Small intestine (tissue), 7 donors: Measurements from ENCODE around the gene PRSS1. TPM values are rescaled to one million over a fixed set of nuclear protein-coding genes. Genes with fewer than 3 reads are reported as not detected.
A peak's percentile ranks its signal among the peaks of the same experiment; 100 is the strongest.

Experiments used
- DNase-seq, 2 donors: peaks; one replicate each; pipeline versions ENCODE4 v3.0.0 to v3.0.0-alpha.2; 2013
- FAIRE-seq: peaks from 2 replicates; lab custom pipeline; 2012; peaks lifted over from hg19 to GRCh38; lab: Jason Lieb, UNC
- H3K27ac ChIP-seq, 3 donors: one replicate each; pipeline ENCODE4 v1.5.1; 2013; ENCODE audit warnings: low read length in 2 of 3, mild to moderate bottlenecking in 2 of 3, control low read depth in 1 of 3, inconsistent platforms in 1 of 3, low read depth in 1 of 3, moderate library complexity in 1 of 3
- H3K27me3 ChIP-seq, 3 donors: one replicate each; pipeline ENCODE4 v1.6.1; 2013; ENCODE audit warnings: low read length in 3 of 3, inconsistent platforms in 1 of 3; ENCODE audit not compliant: control insufficient read depth in 3 of 3, insufficient read depth in 3 of 3
- H3K36me3 ChIP-seq, 3 donors: one replicate each; pipeline ENCODE4 v1.6.1; 2013; ENCODE audit warnings: low read length in 3 of 3, inconsistent platforms in 1 of 3, low read depth in 1 of 3, mild to moderate bottlenecking in 1 of 3, moderate library complexity in 1 of 3; ENCODE audit not compliant: control insufficient read depth in 3 of 3, insufficient read depth in 2 of 3
- H3K4me1 ChIP-seq, 3 donors: one replicate each; pipeline ENCODE4 v1.6.1; 2013; ENCODE audit warnings: low read length in 2 of 3, inconsistent platforms in 1 of 3, low read depth in 1 of 3, mild to moderate bottlenecking in 1 of 3, moderate library complexity in 1 of 3; ENCODE audit not compliant: control insufficient read depth in 3 of 3, insufficient read depth in 2 of 3
- H3K4me3 ChIP-seq, 3 donors: one replicate each; pipeline ENCODE4 v1.5.1; 2013; ENCODE audit warnings: low read length in 3 of 3, control low read depth in 1 of 3, inconsistent platforms in 1 of 3, low read depth in 1 of 3, mild to moderate bottlenecking in 1 of 3, moderate library complexity in 1 of 3
- H3K9me3 ChIP-seq, 2 donors: one replicate each; pipeline ENCODE4 v1.6.1; 2013; ENCODE audit warnings: low read depth in 1 of 2, low read length in 1 of 2; ENCODE audit not compliant: control insufficient read depth in 2 of 2, insufficient read depth in 1 of 2
- WGBS, 3 donors: extraction: QIAGEN DNeasy Blood & Tissue Kit; methylation state at CpG; one replicate each; pipeline ENCODE4 v1.1.7; 2013; 5-methylcytosine and 5-hydroxymethylcytosine counted together
- polyA plus RNA-seq, 4 donors: library from polyadenylated mRNA; stranded (reverse) in 3 of 4; unstranded in 1 of 4; fragments of 200-250 nt in 3 of 4; fragments of 120-200 nt in 1 of 4; gene quantifications; one replicate each; pipeline versions ENCODE4 v1.2.1 to v1.2.3, GENCODE V29; 2013
- donor health status: healthy with polysubstance abuse.
- donor health status: control.
- donor health status: control.
- donor health status: Bipolar disorder and iron deficiency.
- donor health status: healthy.

The PRSS1 gene
- polyA plus RNA-seq, 4 donors, result 0.06 to 28.2 (median 15.0) TPM

DNA sequence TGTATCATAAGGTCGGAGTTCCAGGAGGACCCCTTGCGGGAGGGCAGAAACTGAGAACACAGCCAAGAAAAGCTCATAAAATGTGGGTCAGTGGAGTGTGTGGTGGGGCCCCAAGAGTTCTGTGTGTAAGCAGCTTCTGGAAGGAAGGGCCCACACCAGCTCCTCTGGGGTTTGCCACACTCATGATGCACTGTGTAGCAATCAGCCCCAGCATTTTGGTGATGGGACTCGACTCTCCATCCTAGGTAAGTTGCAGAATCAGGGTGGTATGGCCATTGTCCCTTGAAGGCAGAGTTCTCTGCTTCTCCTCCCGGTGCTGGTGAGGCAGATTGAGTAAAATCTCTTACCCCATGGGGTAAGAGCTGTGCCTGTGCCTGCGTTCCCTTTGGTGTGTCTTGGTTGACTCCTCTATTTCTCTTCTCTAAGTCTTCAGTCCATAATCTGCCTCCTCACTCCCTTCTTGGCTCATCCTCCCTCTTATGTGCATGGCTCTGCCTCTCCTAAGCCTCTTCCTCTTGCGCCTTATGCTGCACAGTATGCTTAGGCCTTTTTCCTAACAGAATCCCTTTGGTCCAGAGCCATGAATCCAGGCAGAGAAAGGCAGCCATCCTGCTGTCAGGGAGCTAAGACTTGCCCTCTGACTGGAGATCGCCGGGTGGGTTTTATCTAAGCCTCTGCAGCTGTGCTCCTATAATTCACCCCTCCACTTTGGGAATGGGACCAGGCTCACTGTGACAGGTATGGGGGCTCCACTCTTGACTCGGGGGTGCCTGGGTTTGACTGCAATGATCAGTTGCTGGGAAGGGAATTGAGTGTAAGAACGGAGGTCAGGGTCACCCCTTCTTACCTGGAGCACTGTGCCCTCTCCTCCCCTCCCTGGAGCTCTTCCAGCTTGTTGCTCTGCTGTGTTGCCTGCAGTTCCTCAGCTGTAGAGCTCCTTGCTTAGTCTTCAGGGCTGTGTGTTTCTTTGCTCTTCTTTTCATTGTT lies 39.3 kb downstream of the PRSS1 start:
- no peak for DNase-seq
- Histone ChIP-seq H3K9me3 (no peaks in the 10 kb centered on the region), H3K4me1 (no peaks in the 10 kb centered on the region), H3K36me3 (no peaks in the 10 kb centered on the region), H3K4me3 (peak overlapping the region in 1 of 3 donors; percentile 34), H3K27me3 (peaks cover 0 to 26% (median 3%) of the 10 kb centered on the region in 3 donors), H3K27ac (peak overlapping the region in 2 of 3 donors; percentile 25 to 73)
- WGBS, 3 donors, result 74 to 79% (median 77%) methylated on average over 10 of the region's 10 CpGs
- no peak for FAIRE-seq

DNA sequence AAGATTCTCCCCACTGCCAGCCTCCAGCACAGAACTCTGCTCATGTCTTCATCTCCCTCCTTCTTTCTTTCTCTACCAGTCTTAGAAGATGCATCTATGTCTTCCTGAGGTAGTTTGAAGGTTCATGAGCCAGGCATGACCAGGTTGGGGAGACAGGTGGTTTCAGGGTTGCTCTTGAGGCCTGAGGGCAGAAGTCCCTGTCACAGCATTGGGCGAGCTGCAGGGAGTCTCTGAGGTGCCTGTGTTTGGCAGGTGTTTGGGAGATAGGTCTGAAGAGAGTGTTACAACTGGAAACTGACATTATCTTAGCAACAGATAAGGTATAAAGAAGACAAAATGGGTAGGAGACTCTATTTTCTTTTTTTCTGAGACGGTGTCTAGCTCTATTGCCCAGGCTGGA lies 40.2 kb downstream of the PRSS1 start:
- no peak for FAIRE-seq
- no peaks in the 10 kb centered on the region for H3K36me3 ChIP-seq
- H3K9me3 ChIP-seq, result no peaks in the 10 kb centered on the region
- H3K4me1 ChIP-seq, result no peaks in the 10 kb centered on the region
- H3K27ac ChIP-seq, result peak overlapping the region in 1 of 3 donors; percentile 62
- H3K4me3 ChIP-seq, result peak overlapping the region in 2 of 3 donors; percentile 19 to 34
- DNase-seq, result no peak
- 71 to 84% (median 71%) methylated on average over 2 of the region's 2 CpGs for WGBS, 3 donors
- H3K27me3 ChIP-seq, result peaks cover 0 to 30% (median 4%) of the 10 kb centered on the region in 3 donors

DNA sequence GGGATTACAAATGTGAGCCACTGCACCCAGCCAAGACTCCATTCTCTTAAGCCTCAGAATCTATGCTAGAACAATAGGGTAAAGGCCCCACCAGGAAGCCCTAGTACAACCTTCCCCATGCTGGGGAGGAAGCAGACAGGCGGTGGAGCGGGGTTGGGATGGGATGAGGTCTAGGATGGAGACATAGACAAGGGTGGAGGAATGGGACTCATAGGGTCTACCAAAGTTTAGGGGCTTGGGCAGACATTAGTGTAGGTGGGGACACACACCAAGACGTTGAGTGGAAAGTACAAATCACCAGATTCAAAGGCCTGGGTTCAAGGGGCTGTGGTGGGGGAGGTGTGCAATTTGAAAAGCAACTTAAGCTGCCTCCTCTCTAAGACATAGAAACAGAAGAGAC lies 40.8 kb downstream of the PRSS1 start:
- Histone ChIP-seq H3K27ac (peak overlapping the region in 1 of 3 donors; percentile 26), H3K4me3 (no peak overlapping the region)
- no peak for FAIRE-seq

DNA sequence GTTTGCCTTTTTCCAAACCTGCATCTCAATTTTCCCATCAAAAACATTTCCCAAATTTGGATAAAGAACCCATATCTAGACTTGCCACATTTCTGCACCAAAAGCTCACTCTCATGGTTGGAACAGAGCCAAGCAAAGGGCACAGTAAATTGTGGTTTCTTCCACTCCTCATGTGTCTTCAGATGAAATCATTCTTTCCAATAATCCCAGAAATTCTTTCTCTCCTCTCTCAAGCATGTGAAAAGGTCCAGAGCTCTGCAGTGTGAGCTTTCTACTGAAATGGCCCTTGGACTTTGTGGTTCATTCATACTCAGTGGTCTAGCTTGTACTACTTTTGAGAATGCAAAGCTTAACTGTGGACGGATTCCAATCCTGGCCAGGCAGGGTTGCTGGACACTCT lies 41.3 kb downstream of the PRSS1 start:
- DNase-seq, result no peak
- H3K4me3 ChIP-seq, result no peak overlapping the region
- FAIRE-seq, result no peak
- no peaks in the 10 kb centered on the region for H3K4me1 ChIP-seq
- peaks cover 0 to 39% (median 5%) of the 10 kb centered on the region in 3 donors for H3K27me3 ChIP-seq
- H3K27ac ChIP-seq, result no peak overlapping the region
- no peaks in the 10 kb centered on the region for H3K36me3 ChIP-seq
- 75 to 97% (median 81%) methylated on average over 1 of the region's 1 CpG for WGBS, 3 donors
- no peaks in the 10 kb centered on the region for H3K9me3 ChIP-seq

More for the DNA sequence above, 40.8 kb downstream of the PRSS1 start:
- no peaks in the 10 kb centered on the region for H3K9me3 ChIP-seq
- H3K36me3 ChIP-seq, result no peaks in the 10 kb centered on the region
- no peaks in the 10 kb centered on the region for H3K4me1 ChIP-seq
- WGBS, 3 donors, result 77 to 90% (median 85%) methylated on average over 3 of the region's 3 CpGs
- H3K27me3 ChIP-seq, result peaks cover 0 to 34% (median 5%) of the 10 kb centered on the region in 3 donors
- DNase-seq, result no peak

DNA sequence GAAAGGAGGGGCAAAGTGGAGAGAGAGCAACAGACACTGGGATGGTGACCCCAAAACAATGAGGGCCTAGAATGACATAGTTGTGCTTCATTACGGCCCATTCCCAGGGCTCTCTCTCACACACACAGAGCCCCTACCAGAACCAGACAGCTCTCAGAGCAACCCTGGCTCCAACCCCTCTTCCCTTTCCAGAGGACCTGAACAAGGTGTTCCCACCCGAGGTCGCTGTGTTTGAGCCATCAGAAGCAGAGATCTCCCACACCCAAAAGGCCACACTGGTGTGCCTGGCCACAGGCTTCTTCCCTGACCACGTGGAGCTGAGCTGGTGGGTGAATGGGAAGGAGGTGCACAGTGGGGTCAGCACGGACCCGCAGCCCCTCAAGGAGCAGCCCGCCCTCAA lies 42.2 kb downstream of the PRSS1 start:
- Histone ChIP-seq H3K27me3 (peaks cover 0 to 49% (median 5%) of the 10 kb centered on the region in 3 donors), H3K9me3 (no peaks in the 10 kb centered on the region), H3K4me3 (no peak overlapping the region), H3K4me1 (no peaks in the 10 kb centered on the region), H3K36me3 (no peaks in the 10 kb centered on the region), H3K27ac (peak overlapping the region in 1 of 3 donors; percentile 45)
- DNase-seq, result no peak
- 72 to 87% (median 80%) methylated on average over 4 to 7 of the region's 7 CpGs for whole genome bisulfite sequencing, 3 donors
- no peak for FAIRE-seq

DNA sequence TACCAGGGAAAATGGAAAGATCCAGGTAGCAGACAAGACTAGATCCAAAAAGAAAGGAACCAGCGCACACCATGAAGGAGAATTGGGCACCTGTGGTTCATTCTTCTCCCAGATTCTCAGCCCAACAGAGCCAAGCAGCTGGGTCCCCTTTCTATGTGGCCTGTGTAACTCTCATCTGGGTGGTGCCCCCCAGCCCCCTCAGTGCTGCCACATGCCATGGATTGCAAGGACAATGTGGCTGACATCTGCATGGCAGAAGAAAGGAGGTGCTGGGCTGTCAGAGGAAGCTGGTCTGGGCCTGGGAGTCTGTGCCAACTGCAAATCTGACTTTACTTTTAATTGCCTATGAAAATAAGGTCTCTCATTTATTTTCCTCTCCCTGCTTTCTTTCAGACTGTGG lies 42.9 kb downstream of the PRSS1 start:
- Histone ChIP-seq H3K36me3 (no peaks in the 10 kb centered on the region), H3K27ac (peak overlapping the region in 1 of 3 donors; percentile 36), H3K4me1 (peaks cover 0 to under 1% (median 0%) of the 10 kb centered on the region in 3 donors), H3K27me3 (peaks cover 0 to 52% (median 5%) of the 10 kb centered on the region in 3 donors), H3K4me3 (no peak overlapping the region), H3K9me3 (no peaks in the 10 kb centered on the region)
- 81 to 100% (median 86%) methylated on average over 1 of the region's 1 CpG for WGBS, 3 donors
- DNase-seq, result no peak
- FAIRE-seq, result no peak

DNA sequence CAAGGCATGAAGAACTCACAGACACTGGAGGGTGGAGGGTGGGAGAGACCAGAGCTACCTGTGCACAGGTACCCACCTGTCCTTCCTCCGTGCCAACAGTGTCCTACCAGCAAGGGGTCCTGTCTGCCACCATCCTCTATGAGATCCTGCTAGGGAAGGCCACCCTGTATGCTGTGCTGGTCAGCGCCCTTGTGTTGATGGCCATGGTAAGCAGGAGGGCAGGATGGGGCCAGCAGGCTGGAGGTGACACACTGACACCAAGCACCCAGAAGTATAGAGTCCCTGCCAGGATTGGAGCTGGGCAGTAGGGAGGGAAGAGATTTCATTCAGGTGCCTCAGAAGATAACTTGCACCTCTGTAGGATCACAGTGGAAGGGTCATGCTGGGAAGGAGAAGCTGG lies 43.3 kb downstream of the PRSS1 start:
- no peak for FAIRE-seq
- Histone ChIP-seq H3K4me3 (no peak overlapping the region), H3K4me1 (peaks cover 0 to 4% (median 0%) of the 10 kb centered on the region in 3 donors), H3K27ac (peak overlapping the region in 1 of 3 donors; percentile 36), H3K9me3 (no peaks in the 10 kb centered on the region), H3K27me3 (peaks cover 0 to 57% (median 5%) of the 10 kb centered on the region in 3 donors), H3K36me3 (no peaks in the 10 kb centered on the region)
- 83 to 95% (median 83%) methylated on average over 2 of the region's 2 CpGs for WGBS, 3 donors
- no peak for DNase-seq

DNA sequence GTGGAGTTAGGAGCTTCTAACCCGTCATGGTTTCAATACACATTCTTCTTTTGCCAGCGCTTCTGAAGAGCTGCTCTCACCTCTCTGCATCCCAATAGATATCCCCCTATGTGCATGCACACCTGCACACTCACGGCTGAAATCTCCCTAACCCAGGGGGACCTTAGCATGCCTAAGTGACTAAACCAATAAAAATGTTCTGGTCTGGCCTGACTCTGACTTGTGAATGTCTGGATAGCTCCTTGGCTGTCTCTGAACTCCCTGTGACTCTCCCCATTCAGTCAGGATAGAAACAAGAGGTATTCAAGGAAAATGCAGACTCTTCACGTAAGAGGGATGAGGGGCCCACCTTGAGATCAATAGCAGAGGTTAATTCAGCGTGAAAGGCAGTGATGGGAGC lies 43.9 kb downstream of the PRSS1 start:
- Histone ChIP-seq H3K4me3 (no peak overlapping the region), H3K9me3 (no peaks in the 10 kb centered on the region), H3K27me3 (peaks cover 0 to 63% (median 7%) of the 10 kb centered on the region in 3 donors), H3K4me1 (peaks cover 0 to 4% (median 0%) of the 10 kb centered on the region in 3 donors), H3K27ac (no peak overlapping the region), H3K36me3 (no peaks in the 10 kb centered on the region)
- DNase-seq, result no peak
- no peak for FAIRE-seq
- 72 to 82% (median 77%) methylated on average over 5 of the region's 5 CpGs for WGBS, 3 donors
